ENCODE measurements around the gene S100A8.
"Not testable (repeated sequence)": the region's sequence is repeated elsewhere in the genome, so short reads cannot be mapped to it uniquely, and the experiment has no call there.

The S100A8 gene

DNA sequence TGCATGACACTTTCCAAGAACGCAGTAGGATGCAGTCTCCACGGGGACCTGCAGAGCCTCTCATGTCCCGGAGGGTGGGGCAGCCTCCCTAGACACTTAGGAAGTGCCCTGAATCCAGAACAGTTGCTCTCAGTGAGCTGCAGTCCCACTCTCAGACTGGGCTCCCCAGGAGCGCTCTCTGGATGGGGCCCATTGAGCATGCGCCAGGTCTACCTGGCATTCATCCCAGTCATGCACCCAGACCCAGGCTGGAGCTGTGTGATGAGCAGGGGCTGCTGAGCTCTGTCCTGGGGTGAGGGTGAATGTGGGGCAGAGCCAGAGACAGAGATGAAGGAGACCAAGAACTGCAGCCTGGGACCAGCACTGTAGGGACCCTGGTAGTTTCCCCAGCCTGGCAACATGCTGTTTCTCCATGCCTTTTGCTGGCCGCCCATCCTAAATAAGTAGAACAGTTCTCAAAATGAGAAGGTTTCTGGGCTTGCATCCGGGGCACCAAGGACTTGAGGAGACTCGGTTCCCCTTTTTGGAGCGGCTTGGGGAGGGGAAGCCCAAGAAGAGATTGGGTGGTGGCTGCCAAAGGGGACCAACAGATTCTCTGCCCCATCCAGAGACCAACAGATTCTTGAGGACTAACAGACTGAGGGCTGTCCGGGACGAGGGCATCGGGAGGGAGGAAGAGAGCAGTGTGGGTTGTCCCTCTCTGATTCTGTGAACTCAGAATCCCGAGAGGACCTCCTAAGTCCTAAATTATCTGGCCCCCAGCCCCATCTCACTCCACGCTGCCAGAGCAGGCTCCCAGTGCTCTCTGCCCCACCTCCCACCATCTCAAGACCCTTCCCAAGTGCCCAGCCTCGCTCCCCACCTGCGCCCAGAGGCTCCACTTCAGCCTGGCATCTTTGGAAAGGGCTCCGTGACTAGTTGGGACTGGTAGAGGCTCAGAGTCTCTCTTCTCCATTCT is 41.2 kb downstream of the S100A8 start:
- DNase-seq: no peak
- intact Hi-C loops (cut with DNase I): loop anchor here (10.0 kb wide), 1 partner anchor 215 kb away; the partner anchor contains the start of gene S100A2

DNA sequence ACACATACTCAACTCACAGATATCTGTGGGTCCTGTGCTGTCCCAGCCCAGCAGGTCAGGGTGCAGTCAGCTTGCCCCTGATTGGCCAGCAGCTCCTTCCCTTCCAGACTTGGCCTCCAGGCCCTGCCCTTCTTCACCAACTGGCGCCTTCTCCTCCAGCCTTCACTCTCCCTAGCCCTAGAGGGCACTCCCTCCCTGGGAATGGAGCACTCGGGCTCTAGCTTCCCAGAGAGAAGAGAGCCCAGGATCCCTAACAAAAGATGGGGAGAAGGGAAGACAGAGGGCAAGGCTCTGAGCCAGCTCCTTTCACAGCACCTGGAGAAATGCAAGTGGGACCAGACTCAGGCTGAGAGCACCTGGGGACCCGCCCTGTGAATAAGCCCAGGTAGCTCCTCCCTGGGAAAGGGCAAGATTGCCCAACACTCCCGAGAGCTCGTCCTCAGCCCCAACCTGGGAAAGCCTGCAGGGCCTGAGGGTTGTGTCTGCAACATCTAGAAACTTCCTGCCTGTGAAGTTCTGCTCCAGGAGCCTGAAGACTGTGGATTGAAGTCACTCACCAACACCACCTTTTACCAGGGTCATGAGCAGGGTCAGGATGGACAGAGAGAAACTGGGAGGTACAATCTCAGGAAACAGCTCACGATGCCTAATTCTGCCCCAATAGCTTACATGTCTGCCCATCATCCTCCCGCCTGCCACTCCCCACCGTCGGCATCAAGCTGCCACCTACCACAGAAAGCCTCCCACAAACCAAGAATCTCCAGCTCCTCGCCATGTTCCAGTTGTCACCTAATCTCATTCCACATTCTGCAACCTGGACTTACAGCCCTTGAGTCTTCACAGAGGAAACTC is 42.1 kb downstream of the S100A8 start, which contains the start of gene PGLYRP4:
Gene PGLYRP4 (minus strand): TSS at position 331 of the 852 bp plus-strand sequence. CDS start 909 bp downstream, outside the sequence.
- intact Hi-C loops (cut with DNase I): no loop called here

DNA sequence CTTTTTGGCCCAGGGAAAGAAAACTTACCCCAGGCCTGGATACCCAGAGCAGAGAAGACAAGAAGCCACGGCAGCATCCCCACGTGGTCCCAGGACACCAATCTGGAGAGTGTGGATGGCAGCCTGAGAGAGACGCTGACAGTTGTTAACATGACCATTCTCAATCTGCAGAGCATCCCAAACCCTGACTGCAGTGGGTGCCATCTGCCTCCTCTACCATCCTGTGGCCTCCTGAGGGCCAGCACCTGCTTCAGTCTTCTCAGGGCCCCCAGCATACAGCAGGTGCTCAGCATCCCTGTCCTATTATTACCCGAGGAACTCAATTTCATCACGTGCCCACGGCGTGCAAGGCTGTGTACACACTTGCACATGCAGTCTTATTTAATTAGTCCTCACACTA is 43.0 kb downstream of the S100A8 start:
- intact Hi-C loops (cut with DNase I): no loop called here
- DNase-seq: no peak

More for the DNA sequence above, 42.1 kb downstream of the S100A8 start, which contains the start of gene PGLYRP4:
- DNase-seq: no peak

DNA sequence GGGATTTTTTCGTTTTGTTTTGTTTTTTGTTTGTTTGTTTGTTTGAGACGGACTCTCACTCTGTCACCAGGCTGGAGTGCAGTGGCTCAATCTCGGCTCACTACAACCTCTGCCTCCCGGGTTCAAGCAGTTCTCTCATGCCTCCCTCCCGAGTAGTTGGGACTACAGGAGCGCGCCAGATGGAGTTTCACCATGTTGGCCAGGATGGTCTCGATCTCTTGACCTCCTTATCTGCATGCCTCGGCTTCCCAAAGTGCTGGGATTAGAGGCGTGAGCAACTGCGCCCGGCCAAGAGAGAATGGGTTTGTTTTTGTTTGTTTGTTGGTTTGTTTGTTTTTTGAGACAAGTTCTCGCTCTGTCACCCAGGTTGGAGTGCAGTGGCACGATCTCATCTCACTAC is 43.8 kb downstream of the S100A8 start:
- intact Hi-C loops (cut with DNase I); DNase-seq: not testable (repeated sequence)

DNA sequence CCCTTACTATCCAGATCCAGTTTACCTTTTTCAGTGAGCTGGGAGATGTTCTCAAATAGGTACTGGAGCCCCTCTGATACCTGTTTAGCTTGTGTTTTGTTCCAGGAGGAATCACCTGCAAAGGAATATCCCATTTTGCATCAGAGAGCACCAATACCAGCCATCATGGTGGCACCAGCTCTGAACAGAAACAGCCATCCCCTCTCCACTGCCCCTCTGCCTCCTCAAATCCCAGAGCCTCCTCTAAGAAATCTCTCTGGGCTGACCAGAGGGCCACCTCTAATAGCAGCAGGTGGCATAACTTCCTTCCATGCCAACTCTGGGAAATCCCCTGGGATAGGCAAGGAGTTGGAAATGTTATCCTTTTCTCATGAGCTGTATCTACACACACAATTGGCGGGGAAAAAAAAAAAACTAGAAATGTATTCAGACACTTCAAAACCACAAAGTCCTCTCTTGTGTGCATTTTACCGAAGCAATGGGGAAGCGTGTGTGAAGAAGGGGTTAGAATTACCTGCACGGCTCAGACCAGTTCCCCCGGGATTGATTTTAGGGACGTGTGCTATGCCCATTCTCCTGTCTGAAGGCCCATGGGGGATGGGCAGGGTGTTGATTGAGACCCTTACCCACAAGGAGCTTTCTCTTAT is 44.7 kb downstream of the S100A8 start:
- intact Hi-C loops (cut with DNase I): no loop called here
- DNase-seq: no peak

DNA sequence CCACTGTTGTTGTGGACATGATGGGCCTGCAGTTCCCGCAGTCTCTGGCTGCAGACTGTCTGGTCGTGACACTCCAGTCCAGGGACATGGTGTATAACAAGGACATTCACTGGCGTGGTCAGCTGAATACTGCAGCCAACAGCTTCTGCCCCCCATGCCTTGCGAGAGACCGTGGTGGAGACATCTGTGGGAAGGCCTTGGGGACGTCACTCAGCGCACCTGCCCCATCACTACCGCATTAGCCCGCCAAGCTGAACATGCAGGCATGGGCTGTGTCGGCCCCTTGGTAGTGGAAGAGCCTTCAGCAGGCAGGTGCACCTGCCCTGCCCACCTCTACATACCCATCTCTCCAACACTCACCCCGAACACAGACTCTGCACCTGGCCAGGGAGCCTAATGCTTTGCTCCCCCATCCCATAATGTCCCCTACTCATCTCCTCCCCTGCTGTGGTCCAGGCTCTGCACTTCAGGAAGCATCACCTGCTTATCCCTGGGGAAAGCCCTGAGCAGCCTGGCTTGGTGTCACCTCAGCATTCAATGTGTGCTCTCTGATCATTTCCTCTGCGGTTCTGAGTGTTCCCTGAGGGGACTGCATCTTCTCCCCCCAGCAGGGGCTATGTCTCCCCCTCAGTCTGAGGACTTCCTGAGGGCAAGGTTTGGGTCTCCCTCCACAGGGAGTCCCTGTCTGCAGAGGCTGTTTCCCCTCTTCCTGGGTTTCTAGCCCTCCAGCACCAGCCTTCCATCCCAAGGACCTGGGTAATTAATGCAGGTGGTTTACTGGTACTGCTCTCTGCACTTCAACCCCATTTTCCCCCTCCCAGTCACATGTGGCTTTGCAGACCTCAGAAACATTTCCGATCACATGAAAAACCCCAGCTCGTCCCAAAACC is 45.4 kb downstream of the S100A8 start:
- intact Hi-C loops (cut with DNase I): no loop called here
- no peak for DNase-seq

DNA sequence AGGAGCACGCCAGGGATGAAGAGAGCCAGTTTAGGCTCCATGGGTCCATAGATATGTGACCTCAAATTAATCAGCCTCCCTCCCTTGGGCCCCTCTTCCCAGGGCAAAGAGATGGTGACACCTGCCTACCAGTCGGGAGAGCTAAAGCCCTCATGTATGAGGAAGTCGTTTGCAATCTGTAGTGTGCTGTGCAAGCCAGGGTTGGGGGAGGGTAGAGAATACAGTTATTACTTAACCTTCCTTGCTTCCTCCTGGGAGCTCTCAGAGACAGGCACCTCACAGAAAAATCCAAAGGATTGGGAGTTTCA is 46.2 kb downstream of the S100A8 start:
- intact Hi-C loops (cut with DNase I): no loop called here
- no peak for DNase-seq

DNA sequence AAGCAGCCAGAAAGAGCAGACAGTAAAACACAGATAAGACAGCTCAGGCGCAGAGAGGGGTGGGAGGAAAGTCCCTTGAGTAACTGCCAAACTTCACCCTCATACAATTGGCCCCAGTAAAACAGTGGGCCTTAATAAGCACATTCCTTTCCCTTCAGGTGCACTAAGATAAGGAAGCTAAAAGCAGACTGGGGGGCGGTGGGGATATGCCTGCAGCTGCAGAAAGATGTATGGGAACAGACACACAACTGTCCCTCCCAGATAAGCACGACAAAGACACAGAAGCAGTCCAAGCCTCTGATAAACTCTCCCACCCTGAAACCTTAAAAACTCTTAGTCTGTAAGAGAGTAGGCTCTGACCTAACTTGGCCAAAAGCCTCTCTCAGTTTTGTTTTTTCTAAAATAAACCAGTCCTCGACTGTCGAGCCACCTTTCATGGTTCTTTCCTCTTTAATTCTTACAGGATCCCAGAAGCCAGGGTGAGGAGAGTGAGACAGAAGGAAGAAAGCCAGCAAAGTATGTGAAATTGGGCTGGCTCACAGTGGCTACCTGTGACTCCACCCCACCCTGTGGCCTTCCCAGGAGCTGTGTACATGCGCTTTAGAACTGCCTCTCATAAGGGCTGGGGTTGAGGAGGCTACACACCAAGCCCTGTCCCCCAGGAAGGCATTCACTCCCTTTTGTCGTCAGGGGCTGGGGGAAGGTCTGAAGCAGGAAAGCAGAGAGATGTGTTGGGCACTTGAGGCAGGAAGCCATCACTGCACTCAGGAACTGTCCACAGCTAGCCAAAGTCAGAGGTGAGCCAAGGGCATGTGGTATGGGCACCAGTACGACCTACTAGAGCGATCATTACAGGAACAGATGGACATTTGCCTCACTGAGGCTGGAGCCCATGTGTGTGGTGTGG is 46.8 kb downstream of the S100A8 start:
- DNase-seq: no peak
- intact Hi-C loops (cut with DNase I): no loop called here

DNA sequence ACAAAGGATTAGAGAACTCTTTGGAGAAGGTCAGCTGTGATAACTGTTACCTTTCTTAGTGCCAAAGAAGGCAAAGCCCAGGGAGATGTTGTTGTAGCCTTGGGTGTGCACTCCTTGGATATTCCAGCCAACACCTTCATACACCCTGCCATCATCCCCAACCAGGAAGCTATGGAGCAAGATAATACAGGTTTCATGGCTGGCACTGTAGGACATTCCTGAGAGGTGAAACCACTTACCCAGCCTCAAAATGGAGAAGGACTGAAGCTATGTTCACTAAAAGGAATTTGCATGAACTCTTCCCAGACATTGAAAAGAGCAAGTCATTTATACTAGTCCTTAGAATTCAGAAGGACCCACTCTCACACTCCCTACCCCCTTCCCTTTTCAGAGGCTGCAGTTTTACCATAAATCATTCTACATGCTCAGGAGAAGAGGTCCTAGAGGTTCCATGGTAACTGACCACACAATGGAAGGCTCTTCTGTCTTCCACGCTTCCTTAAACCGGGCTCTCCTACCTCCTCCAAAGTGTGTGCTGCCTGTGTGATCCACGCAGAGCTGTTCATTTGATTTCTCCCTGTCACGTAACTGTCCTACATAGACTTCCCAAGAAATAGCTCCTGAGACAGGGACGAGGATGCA is 47.7 kb downstream of the S100A8 start:
- DNase-seq: no peak
- intact Hi-C loops (cut with DNase I): no loop called here

DNA sequence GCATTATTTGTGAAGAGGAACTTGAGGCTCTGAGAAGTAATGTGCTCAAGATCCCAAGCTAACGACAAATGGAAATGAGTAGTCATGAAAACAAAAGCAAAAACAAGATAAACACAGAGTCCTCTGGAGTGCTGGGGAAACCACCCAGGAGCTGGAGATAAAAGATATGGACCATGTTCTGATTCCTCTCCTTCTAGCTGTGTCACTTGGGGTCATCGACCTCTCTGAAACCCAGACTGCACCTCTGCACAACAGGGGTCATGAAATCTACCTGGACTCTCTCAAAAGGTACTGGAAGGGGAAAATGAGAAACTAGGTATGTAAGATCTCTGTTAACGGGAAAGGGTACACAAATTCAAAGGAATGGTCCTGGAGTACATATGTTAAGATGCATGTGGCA is 48.7 kb downstream of the S100A8 start:
- no peak for DNase-seq
- intact Hi-C loops (cut with DNase I): no loop called here

DNA sequence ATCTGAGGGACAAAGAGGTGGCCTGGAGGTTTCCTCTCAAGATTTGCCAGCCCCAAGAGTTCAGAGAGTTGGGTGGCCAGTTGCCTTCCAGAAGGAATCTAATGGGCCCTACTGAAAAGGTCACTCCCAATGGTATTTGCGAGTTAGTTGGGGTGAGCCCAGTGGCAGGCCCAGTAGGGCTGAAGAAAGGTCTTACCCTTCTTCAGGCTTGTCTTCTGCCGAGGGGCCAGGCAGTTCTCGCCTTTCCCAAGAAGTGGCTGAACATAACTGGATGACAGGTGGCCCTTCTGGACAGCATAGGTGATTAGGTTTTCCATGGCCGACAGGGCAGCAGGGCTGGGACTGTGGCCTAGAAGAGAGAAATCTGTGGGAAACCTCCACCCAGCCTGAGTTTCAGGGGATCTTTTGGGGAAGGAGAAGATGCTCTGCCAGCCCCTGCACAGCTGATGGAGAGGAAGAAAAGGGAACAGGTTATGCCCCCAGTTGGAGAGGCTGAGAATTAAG is 49.4 kb downstream of the S100A8 start:
- DNase-seq: no peak
- intact Hi-C loops (cut with DNase I): no loop called here

DNA sequence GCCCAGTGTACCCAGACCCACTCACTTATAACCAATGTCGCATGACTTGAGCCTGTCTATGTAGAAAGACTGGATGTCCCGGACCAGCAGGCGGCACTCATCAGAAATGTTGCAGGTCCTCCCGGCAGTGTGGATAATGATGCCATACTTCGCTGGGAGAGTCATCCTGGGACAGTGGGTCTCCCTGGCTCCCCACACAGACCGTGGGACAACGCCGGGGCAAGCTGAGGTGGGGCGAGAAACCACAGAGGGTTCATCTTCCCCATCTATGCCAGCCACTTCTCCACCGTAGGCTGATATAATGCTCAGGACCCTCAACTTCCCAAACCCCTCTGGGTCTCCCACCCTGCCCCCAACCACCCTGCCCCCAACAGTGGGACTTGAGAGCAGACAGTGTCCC is 50.5 kb downstream of the S100A8 start:
- DNase-seq: no peak
- intact Hi-C loops (cut with DNase I): no loop called here
